Neural cell (in vitro differentiated cells): ENCODE results near the gene SLC17A9. TPM values are rescaled to one million over a fixed set of nuclear protein-coding genes. Genes with fewer than 3 reads are reported as not detected.
"Not testable (repeated sequence)": the region's sequence is repeated elsewhere in the genome, so short reads cannot be mapped to it uniquely, and the experiment has no call there.

Experiments used
- H2AFZ ChIP-seq: fragments of 200-600, 300-800 bp; sonication (generic), shearing (Covaris generic); 2 replicates; pipeline ENCODE4 v1.6.0; 2014; ENCODE audit warnings: low read depth, mild to moderate bottlenecking, antibody characterized with exemption, low read length, moderate library complexity
- H3F3A ChIP-seq: fragments of 200-600 bp; shearing (Covaris generic); 2 replicates; pipeline ENCODE4 v1.6.1; 2016; ENCODE audit warnings: mild to moderate bottlenecking, moderate library complexity, mixed read lengths, antibody characterized with exemption, low read length; ENCODE audit not compliant: insufficient read depth, poor library complexity, severe bottlenecking
- H3K27ac ChIP-seq: fragments of 200-600, 300-800 bp; sonication (generic), shearing (Covaris generic); 2 replicates; pipeline ENCODE4 v1.5.1; 2014; ENCODE audit warnings: mild to moderate bottlenecking, low read length, moderate library complexity
- H3K27me3 ChIP-seq: fragments of 300-800, 200-600 bp; sonication (generic), shearing (Covaris generic); 2 replicates; pipeline ENCODE4 v1.6.0; 2014; ENCODE audit warnings: mild to moderate bottlenecking, low read depth, low read length, moderate library complexity; ENCODE audit not compliant: insufficient read depth
- H3K36me3 ChIP-seq: fragments of 300-800, 200-600 bp; sonication (generic), shearing (Covaris generic); 2 replicates; pipeline ENCODE4 v1.5.1; 2014; ENCODE audit warnings: mild to moderate bottlenecking, antibody characterized with exemption, low read length, moderate library complexity; ENCODE audit not compliant: insufficient read depth
- H3K4me2 ChIP-seq: fragments of 300-800, 200-600 bp; sonication (generic), shearing (Covaris generic); 2 replicates; pipeline ENCODE4 v1.6.0; 2014; ENCODE audit warnings: mild to moderate bottlenecking, low read length
- H3K4me3 ChIP-seq: fragments of 300-800, 200-600 bp; sonication (generic), shearing (Covaris generic); 2 replicates; pipeline ENCODE4 v1.5.1; 2014; ENCODE audit warnings: mild to moderate bottlenecking, low read length, moderate library complexity
- H3K79me2 ChIP-seq: fragments of 200-600 bp; shearing (Covaris generic); replicated peaks from 2 replicates; pipeline ENCODE4 v1.6.0; 2014; ENCODE audit warnings: mild to moderate bottlenecking, low read length, moderate library complexity; ENCODE audit not compliant: insufficient read depth
- H3K9ac ChIP-seq: fragments of 300-800, 200-600 bp; sonication (generic), shearing (Covaris generic); 2 replicates; pipeline ENCODE4 v1.6.1; 2016; ENCODE audit warnings: mild to moderate bottlenecking, low read length, mixed read lengths
- H3K9me2 ChIP-seq: fragments of 200-600 bp; shearing (Covaris generic); 2 replicates; pipeline ENCODE4 v1.6.1; 2016; ENCODE audit warnings: mild to moderate bottlenecking, low read length, mixed read lengths; ENCODE audit not compliant: insufficient read depth
- H3K9me3 ChIP-seq: fragments of 200-600, 300-800 bp; sonication (generic), shearing (Covaris generic); 2 replicates; pipeline ENCODE4 v1.6.1; 2016; ENCODE audit warnings: mild to moderate bottlenecking, mixed run types, low read length, moderate library complexity, mixed read lengths
- H4K20me1 ChIP-seq: fragments of 200-600 bp; shearing (Covaris generic); 2 replicates; pipeline ENCODE4 v1.6.1; 2016; ENCODE audit warnings: mild to moderate bottlenecking, mixed run types; ENCODE audit not compliant: insufficient read depth
- EP300 ChIP-seq: fragments of 450-650 bp; conservative IDR thresholded peaks from 2 replicates; pipeline ENCODE4 v1.6.1; 2014; ENCODE audit warnings: antibody characterized with exemption, mild to moderate bottlenecking, moderate library complexity; ENCODE audit not compliant: poor library complexity, severe bottlenecking
- EZH2 ChIP-seq: fragments of 200-600, 300-800 bp; shearing (Covaris generic), sonication (generic); IDR thresholded peaks from 2 replicates; pipeline ENCODE4 v1.6.1; 2014; ENCODE audit warnings: antibody characterized with exemption, low read length, borderline replicate concordance, mild to moderate bottlenecking; ENCODE audit not compliant: insufficient read depth, poor library complexity, severe bottlenecking
- MXI1 ChIP-seq: fragments of 450-650 bp; conservative IDR thresholded peaks from 2 replicates; pipeline ENCODE4 v1.6.1; 2014; ENCODE audit warnings: antibody characterized with exemption, mild to moderate bottlenecking; ENCODE audit not compliant: poor library complexity, severe bottlenecking
- POLR2AphosphoS5 ChIP-seq: IDR thresholded peaks from 2 replicates; pipeline ENCODE4 v1.6.1; 2012
- RAD21 ChIP-seq: fragments of 450-650 bp; conservative IDR thresholded peaks from 2 replicates; pipeline ENCODE4 v1.6.1; 2014; ENCODE audit warnings: antibody characterized with exemption, mild to moderate bottlenecking, moderate library complexity
- SMC3 ChIP-seq: fragments of 450-650 bp; conservative IDR thresholded peaks from 2 replicates; pipeline ENCODE4 v1.6.1; 2014; ENCODE audit warnings: antibody characterized with exemption, mild to moderate bottlenecking, moderate library complexity; ENCODE audit not compliant: poor library complexity
- TAF1 ChIP-seq: IDR thresholded peaks from 2 replicates; pipeline ENCODE4 v1.6.1; 2012; ENCODE audit warnings: low read depth
- polyA plus RNA-seq: library from polyadenylated mRNA; depleted of rRNA; stranded (reverse); fragments of >200 nt; gene quantifications from 2 replicates; pipeline ENCODE4 v1.2.3, GENCODE V29; 2014
- TF ChIP-seq, protein P1 (sequence below): IDR thresholded peaks from 2 replicates; pipeline ENCODE4 v1.6.1; 2012; ENCODE audit warnings: borderline replicate concordance
- TF ChIP-seq, protein P2 (sequence below): fragments of 450-650 bp; IDR thresholded peaks from 2 replicates; pipeline ENCODE4 v1.5.1; 2014; ENCODE audit warnings: antibody characterized with exemption, mild to moderate bottlenecking, moderate library complexity; ENCODE audit not compliant: poor library complexity, severe bottlenecking

SLC17A9 gene
- polyA plus RNA-seq, 1 donor from 2014 or later, result not detected

DNA sequence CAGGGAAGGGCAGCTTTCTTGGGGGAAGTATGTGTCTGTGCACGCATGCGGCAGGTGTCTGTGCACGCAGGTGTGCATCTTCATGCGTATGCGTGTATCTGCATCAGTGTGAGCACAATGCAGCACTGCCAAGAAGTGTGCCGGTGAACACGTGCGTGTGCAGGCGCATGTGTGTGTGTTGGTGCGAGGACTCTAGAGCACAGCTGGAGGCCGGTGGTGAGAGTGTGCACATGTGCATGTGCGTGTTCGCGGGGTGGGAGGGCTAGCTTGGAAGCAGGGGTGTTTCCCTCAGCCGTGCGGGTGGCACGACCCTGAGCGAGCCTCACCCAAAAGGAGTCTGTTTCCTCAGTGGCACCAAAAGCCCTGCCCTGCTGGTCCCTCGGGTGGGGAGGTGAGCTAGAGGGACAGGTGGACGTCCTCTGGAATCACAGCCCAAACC is 7.5 kb downstream of the SLC17A9 start:
- Histone ChIP-seq H3K9ac (no peak overlapping the region), H3K4me2 (no peak overlapping the region), H2AFZ (no peak overlapping the region), H3K36me3 (no peaks in the 10 kb centered on the region), H3K27me3 (no peaks in the 10 kb centered on the region), H3K9me3 (no peaks in the 10 kb centered on the region), H3K4me3 (no peak overlapping the region), H4K20me1 (no peaks in the 10 kb centered on the region), H3K79me2 (no peaks in the 10 kb centered on the region), H3F3A (no peaks in the 10 kb centered on the region), H3K9me2 (no peaks in the 10 kb centered on the region), H3K27ac (no peak overlapping the region)
- no peak for TF ChIP-seq MXI1
- TF ChIP-seq, protein P1, sequence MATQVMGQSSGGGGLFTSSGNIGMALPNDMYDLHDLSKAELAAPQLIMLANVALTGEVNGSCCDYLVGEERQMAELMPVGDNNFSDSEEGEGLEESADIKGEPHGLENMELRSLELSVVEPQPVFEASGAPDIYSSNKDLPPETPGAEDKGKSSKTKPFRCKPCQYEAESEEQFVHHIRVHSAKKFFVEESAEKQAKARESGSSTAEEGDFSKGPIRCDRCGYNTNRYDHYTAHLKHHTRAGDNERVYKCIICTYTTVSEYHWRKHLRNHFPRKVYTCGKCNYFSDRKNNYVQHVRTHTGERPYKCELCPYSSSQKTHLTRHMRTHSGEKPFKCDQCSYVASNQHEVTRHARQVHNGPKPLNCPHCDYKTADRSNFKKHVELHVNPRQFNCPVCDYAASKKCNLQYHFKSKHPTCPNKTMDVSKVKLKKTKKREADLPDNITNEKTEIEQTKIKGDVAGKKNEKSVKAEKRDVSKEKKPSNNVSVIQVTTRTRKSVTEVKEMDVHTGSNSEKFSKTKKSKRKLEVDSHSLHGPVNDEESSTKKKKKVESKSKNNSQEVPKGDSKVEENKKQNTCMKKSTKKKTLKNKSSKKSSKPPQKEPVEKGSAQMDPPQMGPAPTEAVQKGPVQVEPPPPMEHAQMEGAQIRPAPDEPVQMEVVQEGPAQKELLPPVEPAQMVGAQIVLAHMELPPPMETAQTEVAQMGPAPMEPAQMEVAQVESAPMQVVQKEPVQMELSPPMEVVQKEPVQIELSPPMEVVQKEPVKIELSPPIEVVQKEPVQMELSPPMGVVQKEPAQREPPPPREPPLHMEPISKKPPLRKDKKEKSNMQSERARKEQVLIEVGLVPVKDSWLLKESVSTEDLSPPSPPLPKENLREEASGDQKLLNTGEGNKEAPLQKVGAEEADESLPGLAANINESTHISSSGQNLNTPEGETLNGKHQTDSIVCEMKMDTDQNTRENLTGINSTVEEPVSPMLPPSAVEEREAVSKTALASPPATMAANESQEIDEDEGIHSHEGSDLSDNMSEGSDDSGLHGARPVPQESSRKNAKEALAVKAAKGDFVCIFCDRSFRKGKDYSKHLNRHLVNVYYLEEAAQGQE, result no peak
- no peak for TF ChIP-seq TAF1
- TF ChIP-seq RAD21, result no peak
- TF ChIP-seq POLR2AphosphoS5, result no peak
- no peak for TF ChIP-seq EZH2
- TF ChIP-seq, protein P2, sequence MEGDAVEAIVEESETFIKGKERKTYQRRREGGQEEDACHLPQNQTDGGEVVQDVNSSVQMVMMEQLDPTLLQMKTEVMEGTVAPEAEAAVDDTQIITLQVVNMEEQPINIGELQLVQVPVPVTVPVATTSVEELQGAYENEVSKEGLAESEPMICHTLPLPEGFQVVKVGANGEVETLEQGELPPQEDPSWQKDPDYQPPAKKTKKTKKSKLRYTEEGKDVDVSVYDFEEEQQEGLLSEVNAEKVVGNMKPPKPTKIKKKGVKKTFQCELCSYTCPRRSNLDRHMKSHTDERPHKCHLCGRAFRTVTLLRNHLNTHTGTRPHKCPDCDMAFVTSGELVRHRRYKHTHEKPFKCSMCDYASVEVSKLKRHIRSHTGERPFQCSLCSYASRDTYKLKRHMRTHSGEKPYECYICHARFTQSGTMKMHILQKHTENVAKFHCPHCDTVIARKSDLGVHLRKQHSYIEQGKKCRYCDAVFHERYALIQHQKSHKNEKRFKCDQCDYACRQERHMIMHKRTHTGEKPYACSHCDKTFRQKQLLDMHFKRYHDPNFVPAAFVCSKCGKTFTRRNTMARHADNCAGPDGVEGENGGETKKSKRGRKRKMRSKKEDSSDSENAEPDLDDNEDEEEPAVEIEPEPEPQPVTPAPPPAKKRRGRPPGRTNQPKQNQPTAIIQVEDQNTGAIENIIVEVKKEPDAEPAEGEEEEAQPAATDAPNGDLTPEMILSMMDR, result no peak
- TF ChIP-seq SMC3, result no peak
- no peak for TF ChIP-seq EP300

GRCh38 chr20:62960446-62961309 is 8.2 kb downstream of the SLC17A9 start:
- H3K9me3 ChIP-seq, H3K4me2 ChIP-seq, H3F3A ChIP-seq, H2AFZ ChIP-seq, H3K27me3 ChIP-seq, H3K36me3 ChIP-seq, H3K9me2 ChIP-seq, H3K9ac ChIP-seq, H3K27ac ChIP-seq, H3K79me2 ChIP-seq, H3K4me3 ChIP-seq, H4K20me1 ChIP-seq: not testable (repeated sequence)
